GM12878 (cell line): Measurements from ENCODE around the gene DIAPH2. TPM values are rescaled to one million over a fixed set of nuclear protein-coding genes. Genes with fewer than 3 reads are reported as not detected.

Source experiments
- ATF7 ChIP-seq: fragments of 450-650 bp; IDR thresholded peaks from 2 replicates; pipeline ENCODE4 v1.6.1; 2016; ENCODE audit warnings: low read depth, mild to moderate bottlenecking
- CBX3 ChIP-seq: fragments of 200-600 bp; sonication (generic); IDR thresholded peaks from 2 replicates; pipeline ENCODE4 v1.6.1; 2016; ENCODE audit warnings: low read depth, borderline replicate concordance
- CREM ChIP-seq: IDR thresholded peaks from 2 replicates; pipeline ENCODE4 v1.6.1; 2014; ENCODE audit warnings: antibody characterized with exemption, low read depth
- MEF2A ChIP-seq: IDR thresholded peaks from 2 replicates; pipeline ENCODE4 v1.6.1; 2011; ENCODE audit warnings: low read depth, mild to moderate bottlenecking, low read length, moderate library complexity; ENCODE audit not compliant: insufficient read depth
- MYC ChIP-seq: IDR thresholded peaks from 2 replicates; pipeline ENCODE4 v1.6.1; 2011; ENCODE audit warnings: mild to moderate bottlenecking, low read length, moderate library complexity, inconsistent platforms; ENCODE audit not compliant: insufficient read depth, insufficient replicate concordance, insufficient read length, severe bottlenecking
- RELB ChIP-seq: fragments of 450-650 bp; IDR thresholded peaks from 2 replicates; pipeline ENCODE4 v1.6.1; 2017; ENCODE audit warnings: low read depth, mild to moderate bottlenecking, moderate library complexity
- TCF12 ChIP-seq: IDR thresholded peaks from 2 replicates; pipeline ENCODE4 v1.6.1; 2011; ENCODE audit warnings: low read depth, mild to moderate bottlenecking, low read length
- ZBTB40 ChIP-seq: fragments of 450-650 bp; IDR thresholded peaks from 2 replicates; pipeline ENCODE4 v1.6.1; 2016; ENCODE audit warnings: mild to moderate bottlenecking, moderate library complexity, borderline replicate concordance
- polyA plus RNA-seq, 11 experiments: library from polyadenylated mRNA; depleted of rRNA in 4 of 11; unstranded in 6 of 11; stranded (reverse) in 5 of 11; fragments of >200 nt; fragmentation: Nextera tagmentation in 4 of 11; fragmentation: Illumina TruSeq in 1 of 11; extraction: Ambion mirVana in 4 of 11; extraction: Trizol in 1 of 11; gene quantifications; 1 replicate in 1 of 11; 2 replicates in 10 of 11; pipeline versions ENCODE4 v1.2.1 to v1.2.3, GENCODE V29; 2011 to 2016; ENCODE audit warnings: inconsistent platforms in 2 of 11, missing spikeins in 2 of 11, low read depth in 1 of 11
- total RNA-seq, 4 experiments: library from RNA; depleted of rRNA in 3 of 4; stranded (reverse); fragments of >200 nt in 3 of 4; fragmentation: Illumina TruSeq in 1 of 4; extraction: Trizol in 1 of 4; gene quantifications; 2 replicates each; pipeline versions ENCODE4 v1.2.1 to v1.2.3, GENCODE V29; 2013 to 2021

Gene DIAPH2
- total and polyA plus RNA-seq, 10 of the 15 experiments (the other 5 are each of a cell fraction or from before 2014, with no cell fraction given), result 2.2 to 16.6 (median 8.8) TPM

DNA sequence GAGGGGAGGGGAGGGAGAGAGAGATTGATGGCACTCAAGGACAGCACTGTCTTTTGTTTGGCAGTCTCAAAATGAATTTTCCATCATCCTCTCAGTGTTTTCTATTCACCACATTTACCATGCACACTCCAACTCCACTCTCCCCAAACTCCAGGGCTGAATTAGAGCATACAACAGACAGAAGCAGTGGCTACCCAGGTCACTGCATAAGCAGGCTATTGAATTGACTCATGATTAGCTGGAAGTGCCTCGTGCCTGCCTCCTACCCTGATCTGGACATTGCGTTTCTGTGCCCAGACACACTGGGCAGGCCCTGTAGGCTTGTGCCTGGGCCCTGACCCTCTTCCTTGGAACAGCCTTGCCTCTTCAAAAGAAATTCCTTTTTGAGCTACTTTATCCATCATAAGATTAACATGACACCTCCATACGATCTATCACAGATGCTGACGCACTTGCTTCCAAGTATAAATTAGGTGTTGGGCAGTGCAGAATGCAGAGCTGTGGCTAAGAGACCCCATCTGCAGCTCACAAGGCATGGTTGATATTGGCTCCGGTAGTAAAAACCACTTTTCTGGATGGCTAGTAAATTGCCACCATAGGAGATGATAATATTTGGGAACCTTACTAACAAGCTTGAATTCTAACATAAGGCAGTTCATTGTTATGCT lies 952.0 kb downstream of the DIAPH2 start (continued):
- TF ChIP-seq RELB (no peak), ZBTB40 (no peak), MEF2A (no peak), TCF12 (no peak), CBX3 (no peak), CREM (no peak), ATF7 (no peak), MYC (no peak)
